H9 (cell line): ENCODE results near the gene MYO15A. TPM values are rescaled to one million over a fixed set of nuclear protein-coding genes. Genes with fewer than 3 reads are reported as not detected.
"Not testable (repeated sequence)": the region's sequence is repeated elsewhere in the genome, so short reads cannot be mapped to it uniquely, and the experiment has no call there.

ENCODE experiments used
- DNase-seq: peaks from one replicate; pipeline ENCODE4 v3.0.0-alpha.2; 2017
- H2AFZ ChIP-seq: one replicate; pipeline ENCODE4 v1.6.1; 2013; ENCODE audit warnings: mild to moderate bottlenecking, low read length, control low read depth, moderate library complexity
- H2AK5ac ChIP-seq: 2 replicates; pipeline ENCODE4 v1.6.1; 2013; ENCODE audit warnings: low read length, control low read depth, mixed read lengths; ENCODE audit not compliant: insufficient read length
- H2BK120ac ChIP-seq: one replicate; pipeline ENCODE4 v1.6.1; 2013; ENCODE audit warnings: low read depth, mild to moderate bottlenecking, low read length, control low read depth, inconsistent platforms; ENCODE audit not compliant: poor library complexity, severe bottlenecking
- H2BK12ac ChIP-seq: 2 replicates; pipeline ENCODE4 v1.6.1; 2013; ENCODE audit warnings: low read length, control low read depth, mixed read lengths, low read depth; ENCODE audit not compliant: insufficient read length
- H2BK15ac ChIP-seq: 2 replicates; pipeline ENCODE4 v1.6.1; 2013; ENCODE audit warnings: low read depth, low read length, control low read depth
- H2BK20ac ChIP-seq: one replicate; pipeline ENCODE4 v1.6.1; 2013; ENCODE audit warnings: low read depth, mild to moderate bottlenecking, low read length, control low read depth, inconsistent platforms; ENCODE audit not compliant: poor library complexity, severe bottlenecking
- H2BK5ac ChIP-seq: 2 replicates; pipeline ENCODE4 v1.6.1; 2013; ENCODE audit warnings: low read length, control low read depth, mixed read lengths; ENCODE audit not compliant: insufficient read length
- H3K14ac ChIP-seq: 2 replicates; pipeline ENCODE4 v1.6.1; 2013; ENCODE audit warnings: low read length, control low read depth; ENCODE audit not compliant: insufficient read depth
- H3K18ac ChIP-seq: 2 replicates; pipeline ENCODE4 v1.6.1; 2013; ENCODE audit warnings: low read depth, mild to moderate bottlenecking, mixed read lengths, low read length, control low read depth; ENCODE audit not compliant: insufficient read length
- H3K23ac ChIP-seq: 2 replicates; pipeline ENCODE4 v1.6.1; 2013; ENCODE audit warnings: low read length, control low read depth, mixed read lengths, low read depth; ENCODE audit not compliant: insufficient read length
- H3K23me2 ChIP-seq: 2 replicates; pipeline ENCODE4 v1.6.1; 2013; ENCODE audit warnings: low read depth, mild to moderate bottlenecking, mixed read lengths, low read length, control low read depth; ENCODE audit not compliant: insufficient read length, poor library complexity, severe bottlenecking
- H3K27ac ChIP-seq: 2 replicates; pipeline ENCODE4 v1.5.1; 2013; ENCODE audit warnings: low read length, control low read depth, mixed read lengths, low read depth; ENCODE audit not compliant: insufficient read length
- H3K27me3 ChIP-seq: 2 replicates; pipeline ENCODE4 v1.6.1; 2013; ENCODE audit warnings: low read length, control low read depth, inconsistent platforms; ENCODE audit not compliant: insufficient read depth
- H3K4ac ChIP-seq: 2 replicates; pipeline ENCODE4 v1.6.1; 2013; ENCODE audit warnings: low read depth, mild to moderate bottlenecking, control low read depth, inconsistent platforms, low read length, moderate library complexity
- H3K4me1 ChIP-seq: 2 replicates; pipeline ENCODE4 v1.6.1; 2013; ENCODE audit warnings: low read length, control low read depth, inconsistent platforms; ENCODE audit not compliant: insufficient read depth
- H3K4me2 ChIP-seq: 2 replicates; pipeline ENCODE4 v1.6.1; 2013; ENCODE audit warnings: low read length, control low read depth, mixed read lengths; ENCODE audit not compliant: insufficient read length, insufficient read depth
- H3K56ac ChIP-seq: 2 replicates; pipeline ENCODE4 v1.6.1; 2013; ENCODE audit warnings: low read depth, mild to moderate bottlenecking, mixed read lengths, low read length, control low read depth; ENCODE audit not compliant: insufficient read length
- H3K79me1 ChIP-seq: 2 replicates; pipeline ENCODE4 v1.6.1; 2013; ENCODE audit warnings: low read depth, mild to moderate bottlenecking, moderate library complexity, low read length, control low read depth, inconsistent platforms; ENCODE audit not compliant: insufficient read depth, poor library complexity, severe bottlenecking
- H3K79me2 ChIP-seq: 2 replicates; pipeline ENCODE4 v1.6.1; 2013; ENCODE audit warnings: low read length, control low read depth, inconsistent platforms; ENCODE audit not compliant: insufficient read depth
- H3K9ac ChIP-seq: 2 replicates; pipeline ENCODE4 v1.6.1; 2013; ENCODE audit warnings: low read length, control low read depth, mixed read lengths; ENCODE audit not compliant: insufficient read length; ENCODE audit errors: extremely low read depth
- H3K9me3 ChIP-seq: one replicate; pipeline ENCODE4 v1.6.1; 2013; ENCODE audit warnings: low read depth, low read length, inconsistent platforms; ENCODE audit not compliant: control insufficient read depth
- H3T11ph ChIP-seq: one replicate; pipeline ENCODE4 v1.6.1; 2013; ENCODE audit warnings: mild to moderate bottlenecking, low read length, control low read depth, inconsistent platforms
- H4K20me1 ChIP-seq: one replicate; pipeline ENCODE4 v1.6.1; 2013; ENCODE audit not compliant: control insufficient read depth, insufficient read length, insufficient read depth
- H4K5ac ChIP-seq: 2 replicates; pipeline ENCODE4 v1.6.1; 2013; ENCODE audit warnings: low read depth, mild to moderate bottlenecking, mixed read lengths, low read length, control low read depth; ENCODE audit not compliant: insufficient read length
- H4K8ac ChIP-seq: replicated peaks from 2 replicates; pipeline ENCODE4 v1.6.1; 2013; ENCODE audit warnings: low read length, control low read depth, mixed read lengths, low read depth; ENCODE audit not compliant: insufficient read length
- H4K91ac ChIP-seq: 2 replicates; pipeline ENCODE4 v1.6.1; 2013; ENCODE audit warnings: low read depth, mild to moderate bottlenecking, moderate library complexity, mixed read lengths, low read length, control low read depth; ENCODE audit not compliant: insufficient read length
- H3K27ac Mint-ChIP-seq, 3 experiments: 2 replicates in 2 of 3; 3 replicates in 1 of 3; pipeline ENCODE4 v1.8.0; 2020 to 2021; ENCODE audit warnings: mixed read lengths in 3 of 3, mild to moderate bottlenecking in 1 of 3, moderate library complexity in 1 of 3
- H3K27me3 Mint-ChIP-seq: 2 replicates; pipeline ENCODE4 v1.8.0; 2021; ENCODE audit warnings: low read depth, mild to moderate bottlenecking, moderate library complexity, mixed read lengths
- H3K36me3 Mint-ChIP-seq, 3 experiments: 2 replicates in 2 of 3; 3 replicates in 1 of 3; pipeline ENCODE4 v1.8.0; 2020 to 2021; ENCODE audit warnings: low read depth in 3 of 3, mixed read lengths in 3 of 3; ENCODE audit not compliant: insufficient read depth in 1 of 3
- H3K4me1 Mint-ChIP-seq, 2 experiments: 2 replicates each; pipeline ENCODE4 v1.8.0; 2020; ENCODE audit warnings: mixed read lengths in 2 of 2
- H3K4me3 Mint-ChIP-seq, 2 experiments: 2 replicates in 1 of 2; 3 replicates in 1 of 2; pipeline ENCODE4 v1.8.0; 2020 to 2021; ENCODE audit warnings: mild to moderate bottlenecking in 2 of 2, mixed read lengths in 2 of 2, moderate library complexity in 1 of 2
- H3K9me3 Mint-ChIP-seq, 2 experiments: 2 replicates in 1 of 2; 3 replicates in 1 of 2; pipeline ENCODE4 v1.8.0; 2020; ENCODE audit warnings: mild to moderate bottlenecking in 2 of 2, mixed read lengths in 2 of 2, moderate library complexity in 1 of 2
- WGBS: extraction: QIAGEN DNeasy Blood & Tissue Kit; methylation state at CpG from one replicate; pipeline ENCODE4 v1.1.7; 2013; ENCODE audit warnings: missing lambda C conversion rate, low lambda C conversion rate, mixed read lengths; ENCODE audit not compliant: insufficient read length; ENCODE audit errors: extremely low coverage; 5-methylcytosine and 5-hydroxymethylcytosine counted together
- total RNA-seq: library from RNA; stranded (reverse); gene quantifications from 2 replicates; pipeline ENCODE4 v1.2.1, GENCODE V29; 2021
- TF ChIP-seq, protein P1 (sequence below): fragments of 200-600 bp; sonication (generic); conservative IDR thresholded peaks from 3 replicates; pipeline ENCODE4 v1.8.0; 2021; ENCODE audit warnings: antibody characterized with exemption, mild to moderate bottlenecking

MYO15A gene
- total RNA-seq, 1 experiment from 2014 or later: 2.5 TPM

DNA sequence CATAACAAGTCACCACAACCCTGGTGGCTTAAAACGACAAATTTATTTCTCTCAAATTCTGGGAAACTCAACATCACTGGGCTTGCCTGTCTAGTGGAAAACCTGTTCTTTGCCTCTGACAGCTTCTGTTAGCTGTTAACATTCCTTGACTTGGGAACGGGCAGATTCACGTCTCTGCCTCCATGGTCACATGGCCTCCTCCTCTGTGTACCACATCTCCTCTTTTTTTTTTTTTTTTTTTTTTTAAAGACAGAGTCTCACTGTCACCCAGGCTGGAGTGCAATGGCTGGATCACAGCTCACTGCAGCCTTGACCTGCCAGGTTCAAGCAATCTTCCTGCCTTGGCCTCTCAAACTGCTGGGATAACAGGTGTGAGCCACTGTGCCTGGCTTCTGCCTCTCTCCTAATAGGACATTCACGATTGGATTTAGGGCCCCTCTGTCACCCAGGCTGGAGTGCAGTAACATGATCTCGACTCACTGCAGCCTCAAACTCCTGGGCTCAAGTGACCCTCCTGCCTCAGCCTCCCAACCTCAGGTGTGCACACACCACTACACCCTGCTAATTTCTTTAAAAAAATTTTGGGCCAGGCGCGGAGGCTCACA, 105.2 kb downstream of the MYO15A start:
- TF ChIP-seq, protein P1, sequence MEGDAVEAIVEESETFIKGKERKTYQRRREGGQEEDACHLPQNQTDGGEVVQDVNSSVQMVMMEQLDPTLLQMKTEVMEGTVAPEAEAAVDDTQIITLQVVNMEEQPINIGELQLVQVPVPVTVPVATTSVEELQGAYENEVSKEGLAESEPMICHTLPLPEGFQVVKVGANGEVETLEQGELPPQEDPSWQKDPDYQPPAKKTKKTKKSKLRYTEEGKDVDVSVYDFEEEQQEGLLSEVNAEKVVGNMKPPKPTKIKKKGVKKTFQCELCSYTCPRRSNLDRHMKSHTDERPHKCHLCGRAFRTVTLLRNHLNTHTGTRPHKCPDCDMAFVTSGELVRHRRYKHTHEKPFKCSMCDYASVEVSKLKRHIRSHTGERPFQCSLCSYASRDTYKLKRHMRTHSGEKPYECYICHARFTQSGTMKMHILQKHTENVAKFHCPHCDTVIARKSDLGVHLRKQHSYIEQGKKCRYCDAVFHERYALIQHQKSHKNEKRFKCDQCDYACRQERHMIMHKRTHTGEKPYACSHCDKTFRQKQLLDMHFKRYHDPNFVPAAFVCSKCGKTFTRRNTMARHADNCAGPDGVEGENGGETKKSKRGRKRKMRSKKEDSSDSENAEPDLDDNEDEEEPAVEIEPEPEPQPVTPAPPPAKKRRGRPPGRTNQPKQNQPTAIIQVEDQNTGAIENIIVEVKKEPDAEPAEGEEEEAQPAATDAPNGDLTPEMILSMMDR: no peak
- Histone ChIP-seq H3K18ac (no peak overlapping the region), H3T11ph (no peak overlapping the region), H3K14ac (no peak overlapping the region), H4K8ac (no peak overlapping the region), H3K4me2 (no peak overlapping the region), H2BK12ac (no peak overlapping the region), H2BK120ac (no peak overlapping the region), H4K91ac (no peak overlapping the region), H4K5ac (no peak overlapping the region), H2BK15ac (no peak overlapping the region), H3K9ac (no peak overlapping the region), H2BK20ac (no peak overlapping the region), H2AK5ac (no peak overlapping the region), H3K27me3 (no peaks in the 10 kb centered on the region), H2BK5ac (no peak overlapping the region), H3K56ac (no peak overlapping the region), H3K23ac (no peak overlapping the region), H3K27ac (no peak overlapping the region), H3K79me2 (no peaks in the 10 kb centered on the region), H2AFZ (no peak overlapping the region), H3K4me1 (no peaks in the 10 kb centered on the region), H3K9me3 (no peaks in the 10 kb centered on the region), H4K20me1 (no peaks in the 10 kb centered on the region), H3K23me2 (no peaks in the 10 kb centered on the region), H3K79me1 (no peaks in the 10 kb centered on the region), H3K4ac (no peak overlapping the region)
- Mint-ChIP-seq H3K4me1 (peaks cover 2 to 7% of the 10 kb centered on the region in 2 experiments; a peak in 3 of 4 replicates), H3K27me3 (no peaks in the 10 kb centered on the region), H3K4me3 (no peak overlapping the region), H3K36me3 (peaks cover 6 to 23% (median 15%) of the 10 kb centered on the region in 3 experiments), H3K9me3 (no peaks in the 10 kb centered on the region; a peak in 1 of 5 replicates), H3K27ac (peak overlapping the region in 1 of 3 experiments; percentile 67; a peak in 3 of 7 replicates)
- DNase-seq: no peak
- no CpG with 5 or more reads among the region's 7 CpGs for WGBS

- not testable (repeated sequence) for H2BK15ac ChIP-seq, H4K8ac ChIP-seq, H3T11ph ChIP-seq, H3K4ac ChIP-seq, H4K91ac ChIP-seq, H2AK5ac ChIP-seq, H3K9me3 Mint-ChIP-seq, H3K27ac Mint-ChIP-seq, H3K4me2 ChIP-seq, H2BK120ac ChIP-seq, H3K56ac ChIP-seq, H3K36me3 Mint-ChIP-seq, H3K14ac ChIP-seq, H3K4me1 ChIP-seq, H2BK20ac ChIP-seq, H3K79me2 ChIP-seq, H2BK5ac ChIP-seq, H3K27me3 Mint-ChIP-seq, H2AFZ ChIP-seq, H3K27me3 ChIP-seq, H3K79me1 ChIP-seq, H2BK12ac ChIP-seq, H3K9ac ChIP-seq, H3K9me3 ChIP-seq, H4K5ac ChIP-seq, H3K4me3 Mint-ChIP-seq, H3K18ac ChIP-seq, H4K20me1 ChIP-seq, H3K27ac ChIP-seq, DNase-seq, H3K23me2 ChIP-seq, H3K23ac ChIP-seq
- peaks cover 7 to 13% of the 10 kb centered on the region in 2 experiments; a peak in 3 of 4 replicates for H3K4me1 Mint-ChIP-seq
- WGBS: no CpG with 5 or more reads among the region's 11 CpGs
Observed at GRCh38 chr17:18216906-18217305, 108.3 kb downstream of the MYO15A start.
